MCF 10A (cell line): ENCODE measurements around the gene MT4. TPM values are rescaled to one million over a fixed set of nuclear protein-coding genes. Genes with fewer than 3 reads are reported as not detected.
A peak's percentile ranks its signal among the peaks of the same experiment; 100 is the strongest.

Experiments used
- BruUV-seq: library from RNA; stranded (reverse); fragments of 400-500 nt; replicated peaks from 2 replicates; lab custom pipeline; 2021; lab: Mats Ljungman, UMichigan
- CTCF ChIA-PET: fragments of 300-600 bp; sonication (Branson Sonifier 250); formaldehyde crosslinking; extraction: SDS; loops from one replicate; lab custom pipeline; 2021; ENCODE audit warnings: antibody characterized with exemption, inconsistent platforms; lab: Yijun Ruan, JAX
- POLR2A ChIA-PET: fragments of 300-600, 350-650 bp; sonication (Branson Sonifier 250); formaldehyde crosslinking; extraction: SDS; loops from one replicate; lab custom pipeline; 2020; ENCODE audit warnings: antibody characterized with exemption, inconsistent platforms; lab: Yijun Ruan, JAX
- DNase-seq: peaks from one replicate; pipeline ENCODE4 v3.0.0-alpha.2; 2018; ENCODE audit not compliant: unreplicated experiment
- H3K27ac Mint-ChIP-seq: one replicate; pipeline ENCODE4 v1.8.0; 2022; ENCODE audit warnings: mild to moderate bottlenecking, low read depth, mixed read lengths; ENCODE audit not compliant: unreplicated experiment
- H3K27me3 Mint-ChIP-seq: one replicate; pipeline ENCODE4 v1.8.0; 2022; ENCODE audit warnings: mixed read lengths; ENCODE audit not compliant: insufficient read depth, unreplicated experiment
- H3K36me3 Mint-ChIP-seq: one replicate; pipeline ENCODE4 v1.8.0; 2022; ENCODE audit warnings: mild to moderate bottlenecking, moderate library complexity, mixed read lengths; ENCODE audit not compliant: insufficient read depth, unreplicated experiment
- H3K4me1 Mint-ChIP-seq: one replicate; pipeline ENCODE4 v1.8.0; 2022; ENCODE audit warnings: mixed read lengths; ENCODE audit not compliant: insufficient read depth, unreplicated experiment
- H3K4me3 Mint-ChIP-seq: one replicate; pipeline ENCODE4 v1.8.0; 2022; ENCODE audit warnings: mild to moderate bottlenecking, moderate library complexity, mixed read lengths; ENCODE audit not compliant: unreplicated experiment
- H3K9me3 Mint-ChIP-seq: one replicate; pipeline ENCODE4 v1.8.0; 2022; ENCODE audit warnings: mixed read lengths; ENCODE audit not compliant: unreplicated experiment
- CTCF ChIP-seq: fragments of 200-600 bp; IDR thresholded peaks from one replicate; pipeline ENCODE4 v1.8.0; 2022; ENCODE audit warnings: antibody characterized with exemption, mild to moderate bottlenecking; ENCODE audit not compliant: unreplicated experiment
- intact Hi-C: fragments of 100-400 bp; cut with micrococcal nuclease; formaldehyde crosslinking; loops from 2 replicates; pipeline ENCODE4 v1.14.1; 2022
- total RNA-seq: library from RNA; stranded (reverse); gene quantifications from 2 replicates; pipeline ENCODE4 v1.2.3, GENCODE V29; 2022

The MT4 gene
- total RNA-seq, 1 experiment from 2014 or later = not detected

- no peak overlapping the region for H3K4me3 Mint-ChIP-seq
- no peaks in the 10 kb centered on the region for H3K36me3 Mint-ChIP-seq
- no peak overlapping the region for H3K27ac Mint-ChIP-seq
- intact Hi-C loops = no loop called here
- CTCF ChIA-PET = no interaction called here
- no peak for DNase-seq
- no TSS peak for BruUV-seq
- H3K27me3 Mint-ChIP-seq = no peaks in the 10 kb centered on the region
- POLR2A ChIA-PET = no interaction called here
- no peak for TF ChIP-seq CTCF
- peaks cover 3% of the 10 kb centered on the region for H3K4me1 Mint-ChIP-seq
- H3K9me3 Mint-ChIP-seq = no peaks in the 10 kb centered on the region
These were observed 22.8 kb upstream of the MT4 start for GRCh38 chr16:56542039-56542438.

GRCh38 chr16:56547120-56547948, 17.5 kb upstream of the MT4 start:
- Mint-ChIP-seq H3K27me3 (no peaks in the 10 kb centered on the region), H3K9me3 (no peaks in the 10 kb centered on the region), H3K27ac (no peak overlapping the region), H3K4me1 (peaks cover 20% of the 10 kb centered on the region), H3K36me3 (no peaks in the 10 kb centered on the region), H3K4me3 (no peak overlapping the region)
- TF ChIP-seq CTCF = no peak
- DNase-seq = peak; percentile 60
- BruUV-seq = no TSS peak
- intact Hi-C loops = no loop called here
- POLR2A ChIA-PET = interaction anchor here (0.6 to 3.9 kb wide), 15 partner anchors 15 to 386 kb away, joined by 3 to 40 read pairs (median 5); partner anchors contain the start of genes BBS2, MT1E, MT1X and MT2A
- CTCF ChIA-PET = interaction anchor here (0.7 to 2.7 kb wide), 9 partner anchors 26 to 154 kb away, joined by 3 to 11 read pairs (median 4); no protein-coding TSS in a partner anchor

- peak; percentile 5 for DNase-seq
- intact Hi-C loops = no loop called here
- Mint-ChIP-seq H3K36me3 (no peaks in the 10 kb centered on the region), H3K9me3 (no peaks in the 10 kb centered on the region), H3K27ac (no peak overlapping the region), H3K4me1 (peaks cover 21% of the 10 kb centered on the region), H3K4me3 (no peak overlapping the region), H3K27me3 (no peaks in the 10 kb centered on the region)
- no peak for TF ChIP-seq CTCF
- ChIA-PET POLR2A (interaction anchor here (0.6 to 3.9 kb wide), 10 partner anchors 28 to 385 kb away, joined by 3 to 40 read pairs (median 7); partner anchors contain the start of genes BBS2, MT1E, MT1X and MT2A), CTCF (interaction anchor here (0.6 to 2.7 kb wide), 8 partner anchors 27 to 238 kb away, joined by 3 to 11 read pairs (median 4); no protein-coding TSS in a partner anchor)
- no TSS peak for BruUV-seq
These were observed 16.8 kb upstream of the MT4 start for GRCh38 chr16:56547949-56548567.

GRCh38 chr16:56549161-56549560, 15.7 kb upstream of the MT4 start:
- intact Hi-C loops = no loop called here
- no peak for TF ChIP-seq CTCF
- no peak for DNase-seq
- POLR2A ChIA-PET = interaction anchor here (3.9 kb wide), 1 partner anchor 30 kb away, joined by 40 read pairs; the partner anchor contains the start of gene BBS2
- Mint-ChIP-seq H3K4me3 (no peak overlapping the region), H3K4me1 (peaks cover 21% of the 10 kb centered on the region), H3K27ac (no peak overlapping the region), H3K9me3 (peaks cover 7% of the 10 kb centered on the region), H3K27me3 (peaks cover 9% of the 10 kb centered on the region), H3K36me3 (no peaks in the 10 kb centered on the region)
- CTCF ChIA-PET = interaction anchor here (0.6 to 1.4 kb wide), 3 partner anchors 16 to 153 kb away, joined by 3 to 4 read pairs (median 4); partner anchors contain the start of gene MT4
- BruUV-seq = no TSS peak
